AG09319 (cell line): ENCODE data around the gene RYR2.

ENCODE experiments used
- DNase-seq: peaks from one replicate; pipeline ENCODE4 v3.0.0-alpha.2; 2010; ENCODE audit warnings: low read depth; ENCODE audit errors: extremely low read depth
- TF ChIP-seq, protein P1 (sequence below): IDR thresholded peaks from 2 replicates; pipeline ENCODE4 v1.5.1; 2011; ENCODE audit warnings: low read depth, mild to moderate bottlenecking, inconsistent platforms, low read length, moderate library complexity

The RYR2 gene

DNA sequence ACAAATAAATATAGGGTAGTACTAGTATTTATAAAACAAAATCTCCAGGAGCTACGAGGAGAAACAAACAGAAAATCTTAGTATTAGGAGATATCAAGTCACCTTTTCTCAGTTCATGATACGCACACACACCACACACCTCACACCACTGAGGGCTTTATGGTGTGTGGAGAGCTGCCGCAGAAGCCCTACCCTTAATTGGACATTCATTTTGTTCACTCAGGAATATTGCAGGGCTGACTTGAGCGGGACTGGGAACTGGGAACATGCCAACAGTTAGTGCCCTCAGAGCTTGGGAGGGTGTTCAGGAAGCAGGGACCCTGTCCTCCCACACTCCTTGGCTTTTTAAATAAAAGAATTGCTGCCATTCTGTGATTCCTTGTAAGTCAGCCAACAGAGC, 386.8 kb downstream of the RYR2 start:
- TF ChIP-seq, protein P1, sequence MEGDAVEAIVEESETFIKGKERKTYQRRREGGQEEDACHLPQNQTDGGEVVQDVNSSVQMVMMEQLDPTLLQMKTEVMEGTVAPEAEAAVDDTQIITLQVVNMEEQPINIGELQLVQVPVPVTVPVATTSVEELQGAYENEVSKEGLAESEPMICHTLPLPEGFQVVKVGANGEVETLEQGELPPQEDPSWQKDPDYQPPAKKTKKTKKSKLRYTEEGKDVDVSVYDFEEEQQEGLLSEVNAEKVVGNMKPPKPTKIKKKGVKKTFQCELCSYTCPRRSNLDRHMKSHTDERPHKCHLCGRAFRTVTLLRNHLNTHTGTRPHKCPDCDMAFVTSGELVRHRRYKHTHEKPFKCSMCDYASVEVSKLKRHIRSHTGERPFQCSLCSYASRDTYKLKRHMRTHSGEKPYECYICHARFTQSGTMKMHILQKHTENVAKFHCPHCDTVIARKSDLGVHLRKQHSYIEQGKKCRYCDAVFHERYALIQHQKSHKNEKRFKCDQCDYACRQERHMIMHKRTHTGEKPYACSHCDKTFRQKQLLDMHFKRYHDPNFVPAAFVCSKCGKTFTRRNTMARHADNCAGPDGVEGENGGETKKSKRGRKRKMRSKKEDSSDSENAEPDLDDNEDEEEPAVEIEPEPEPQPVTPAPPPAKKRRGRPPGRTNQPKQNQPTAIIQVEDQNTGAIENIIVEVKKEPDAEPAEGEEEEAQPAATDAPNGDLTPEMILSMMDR: no peak
- DNase-seq: no peak

DNA sequence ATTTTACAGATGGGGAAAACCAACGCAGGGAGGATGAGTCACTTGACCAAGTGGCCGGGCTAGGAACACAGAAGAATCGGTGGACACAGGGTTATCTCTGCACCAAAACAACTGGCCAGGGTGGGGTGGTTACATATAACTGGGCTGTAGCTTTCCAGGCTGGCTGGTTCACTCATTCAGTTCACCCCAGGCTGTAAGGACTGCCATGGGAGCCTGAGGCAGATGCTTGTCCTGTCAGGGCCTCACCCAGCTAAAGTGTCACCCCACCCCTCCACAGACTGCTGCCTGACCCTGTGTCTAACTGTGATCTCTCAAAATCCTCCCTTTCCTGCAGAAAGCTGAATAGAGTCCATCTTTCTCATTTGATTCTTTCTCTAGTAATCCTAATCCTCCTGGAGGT, 387.3 kb downstream of the RYR2 start:
- DNase-seq: no peak
- TF ChIP-seq, protein P1: no peak

DNA sequence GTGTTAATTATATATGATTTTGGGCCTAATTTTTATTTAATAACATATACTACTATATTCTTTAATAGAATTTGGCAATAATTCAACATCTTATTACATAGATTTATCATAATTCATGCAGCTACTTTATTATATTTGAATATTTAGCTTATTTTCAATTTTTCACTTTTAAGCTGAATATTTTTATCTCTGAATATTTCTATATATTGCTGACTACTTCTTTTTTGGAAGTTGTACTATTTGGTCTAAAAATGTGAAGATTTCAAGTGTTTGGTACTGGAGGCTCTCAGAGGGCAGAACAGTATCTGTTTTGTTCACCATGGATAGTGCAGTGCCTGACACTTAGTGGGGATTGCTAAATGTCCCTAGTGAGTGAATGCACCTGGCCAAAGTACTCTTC, 389.5 kb downstream of the RYR2 start:
- TF ChIP-seq, protein P1: no peak
- no peak for DNase-seq

DNA sequence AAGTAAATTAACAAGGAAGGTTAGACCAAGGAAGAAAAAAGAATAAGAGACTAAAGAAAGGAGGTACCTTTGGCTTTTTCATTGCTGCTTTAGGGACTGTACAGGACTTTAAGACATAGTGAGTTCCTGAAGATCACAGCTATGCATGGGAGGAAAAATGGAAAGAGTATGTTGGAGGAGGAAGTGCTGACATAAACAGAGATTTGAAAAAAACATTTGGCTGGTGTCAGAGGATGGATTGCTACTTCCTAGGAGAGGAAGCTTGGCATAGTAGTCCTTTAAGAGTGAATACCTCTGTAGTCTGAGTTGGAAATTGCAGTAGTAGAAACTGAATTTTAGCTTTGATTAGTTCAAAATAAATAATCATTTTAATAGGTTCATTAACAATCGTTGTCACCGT, 398.4 kb downstream of the RYR2 start:
- no peak for DNase-seq
- TF ChIP-seq, protein P1: no peak

DNA sequence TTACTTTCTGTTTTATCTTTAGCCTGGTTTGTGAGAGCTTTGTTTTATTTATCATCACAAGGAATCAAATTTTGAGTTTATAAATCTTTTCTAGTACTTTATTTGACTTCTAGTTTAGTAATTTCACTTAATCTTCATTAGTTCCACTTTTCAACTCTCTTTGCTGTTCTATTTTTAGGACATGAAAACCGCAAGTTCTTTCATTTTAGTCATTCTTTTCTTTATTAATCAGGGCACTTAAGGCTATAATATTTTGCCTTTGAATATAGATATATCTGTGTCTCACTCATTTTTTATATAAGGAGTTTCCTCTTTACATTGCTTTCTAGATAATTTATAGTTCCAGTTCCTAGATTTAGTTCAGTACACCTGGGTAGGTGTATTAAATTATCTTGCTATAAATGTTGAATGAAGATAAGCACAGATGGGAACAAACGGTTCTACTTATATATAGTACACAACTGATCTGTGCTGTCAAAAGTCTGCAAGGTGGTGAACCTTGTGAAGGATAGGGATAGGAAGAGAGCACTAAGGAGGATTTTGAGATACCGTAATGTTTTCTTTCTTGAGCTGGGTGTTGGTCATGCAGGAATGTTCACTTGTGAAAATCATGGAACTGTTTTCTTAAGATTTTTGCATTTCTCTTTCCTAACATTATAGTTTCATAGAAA, 402.3 kb downstream of the RYR2 start:
- TF ChIP-seq, protein P1: no peak

DNA sequence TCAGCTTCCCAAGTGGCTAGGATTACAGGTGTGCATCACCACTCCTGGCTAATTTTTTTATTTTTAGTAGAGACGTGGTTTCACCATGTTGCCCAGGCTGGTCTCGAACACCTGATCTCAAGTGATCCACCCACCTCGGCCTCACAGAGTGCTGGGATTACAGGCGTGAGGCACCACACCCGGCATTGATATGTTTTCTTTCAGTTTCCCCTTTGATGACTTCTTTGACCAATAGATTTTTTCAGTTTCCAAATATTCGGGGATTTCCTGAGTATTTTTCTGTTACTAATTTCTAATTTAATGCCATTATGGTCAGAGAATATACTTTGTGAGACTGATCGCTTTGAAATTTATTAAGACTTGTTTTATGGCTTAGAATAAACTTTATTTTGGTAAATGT, 406.1 kb downstream of the RYR2 start:
- TF ChIP-seq, protein P1: no peak

More for the DNA sequence above, 402.3 kb downstream of the RYR2 start:
- DNase-seq: no peak

DNA sequence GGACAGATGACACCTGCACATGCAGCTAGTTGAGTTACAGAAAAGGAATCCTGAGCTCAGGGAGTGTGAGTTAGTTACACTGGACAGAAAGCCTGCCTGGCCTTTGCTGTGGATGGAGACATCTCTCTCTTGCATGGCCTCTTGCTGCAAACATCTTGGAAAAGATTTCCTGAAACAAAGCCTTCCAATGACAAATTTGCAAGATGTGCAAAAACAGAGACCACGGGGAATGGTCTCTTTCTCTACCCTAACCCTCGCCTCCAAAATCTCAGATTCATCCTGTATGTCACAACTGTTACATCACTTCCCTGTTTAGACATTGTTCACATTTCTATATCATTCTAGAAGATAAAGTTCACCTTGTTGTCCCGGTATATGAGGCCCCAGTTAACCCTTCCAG, 415.6 kb downstream of the RYR2 start:
- no peak for DNase-seq
- TF ChIP-seq, protein P1: no peak

More for the DNA sequence above, 406.1 kb downstream of the RYR2 start:
- no peak for DNase-seq
